RPMI8226 (cell line): ENCODE measurements around the gene SNIP1.
"Not testable (repeated sequence)": the region's sequence is repeated elsewhere in the genome, so short reads cannot be mapped to it uniquely, and the experiment has no call there.

ENCODE experiments used
- DNase-seq: peaks from one replicate; pipeline ENCODE4 v3.0.0-alpha.2; 2015

SNIP1 gene

GRCh38 chr1:37558411-37558810 lies 4.3 kb upstream of the SNIP1 start:
- DNase-seq, result no peak

- DNase-seq, result no peak
These were observed 3.3 kb upstream of the SNIP1 start for GRCh38 chr1:37557402-37557801.

GRCh38 chr1:37556712-37557196 lies 2.7 kb upstream of the SNIP1 start, which contains the start of gene DNALI1:
DNALI1 (plus strand) TSS chr1:37556940; CDS start chr1:37556995, 55 bp downstream.
- DNase-seq, result peak; percentile 35

- DNase-seq, result no peak
These were observed 531 bp downstream of the SNIP1 start for GRCh38 chr1:37553598-37553926.

GRCh38 chr1:37549341-37549740 lies 4.8 kb downstream of the SNIP1 start:
- DNase-seq, result no peak

GRCh38 chr1:37545019-37545418 lies 9.1 kb downstream of the SNIP1 start:
- DNase-seq, result no peak

GRCh38 chr1:37544530-37544929 lies 9.6 kb downstream of the SNIP1 start:
- no peak for DNase-seq

- DNase-seq, result no peak
These were observed 13.9 kb downstream of the SNIP1 start for GRCh38 chr1:37540036-37540785.

- DNase-seq, result not testable (repeated sequence)
These were observed 14.9 kb downstream of the SNIP1 start for GRCh38 chr1:37539154-37539553.

- DNase-seq, result no peak
These were observed 16.7 kb downstream of the SNIP1 start for GRCh38 chr1:37537378-37537777.

GRCh38 chr1:37533317-37534093 lies 20.6 kb downstream of the SNIP1 start:
- DNase-seq, result no peak

- not testable (repeated sequence) for DNase-seq
These were observed 21.5 kb downstream of the SNIP1 start for GRCh38 chr1:37532418-37533156.

- DNase-seq, result not testable (repeated sequence)
These were observed 24.2 kb downstream of the SNIP1 start for GRCh38 chr1:37529888-37530287.

- DNase-seq, result no peak
These were observed 34.5 kb downstream of the SNIP1 start for GRCh38 chr1:37519613-37520012.

GRCh38 chr1:37518929-37519328 lies 35.2 kb downstream of the SNIP1 start:
- DNase-seq, result not testable (repeated sequence)

- not testable (repeated sequence) for DNase-seq
These were observed 35.9 kb downstream of the SNIP1 start for GRCh38 chr1:37518241-37518640.

- no peak for DNase-seq
These were observed 36.5 kb downstream of the SNIP1 start for GRCh38 chr1:37517569-37517968.

- DNase-seq, result no peak
These were observed 38.7 kb downstream of the SNIP1 start for GRCh38 chr1:37515185-37516034.

- DNase-seq, result peak; percentile 93
These were observed 39.5 kb downstream of the SNIP1 start, which contains the start of gene MEAF6 for GRCh38 chr1:37514350-37515184. MEAF6 (minus strand) TSS chr1:37514766; CDS start chr1:37514746, 20 bp downstream.

- peak; percentile 74 for DNase-seq
These were observed 40.2 kb downstream of the SNIP1 start for GRCh38 chr1:37513795-37514349.

- DNase-seq, result peak; percentile 45
These were observed 44.9 kb downstream of the SNIP1 start for GRCh38 chr1:37509181-37509580.
